DMS 273 treated with DMSO at 0.1 percent for 48 hours (cell line): ENCODE results near the gene SEMG2.

ENCODE experiments used
- DNase-seq: peaks from one replicate; lab custom pipeline; 2025; lab: John Stamatoyannopoulos, UW

The SEMG2 gene

DNA sequence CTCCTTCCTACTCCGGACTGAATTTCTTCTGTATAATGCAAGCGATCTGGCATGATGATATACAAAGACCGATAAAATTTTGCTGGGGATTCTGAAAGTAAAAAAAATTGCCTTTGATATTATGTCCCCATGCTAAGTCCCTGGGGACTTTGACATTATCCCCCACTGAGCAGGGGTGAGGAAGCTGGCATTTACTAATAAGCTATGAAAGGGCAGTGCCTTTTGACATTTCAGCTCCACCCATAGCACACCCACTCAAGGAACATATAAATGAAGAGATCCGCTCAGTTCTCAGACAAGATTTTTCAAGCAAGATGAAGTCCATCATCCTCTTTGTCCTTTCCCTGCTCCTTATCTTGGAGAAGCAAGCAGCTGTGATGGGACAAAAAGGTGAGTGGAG is at the start of gene SEMG2:
Gene SEMG2 (plus strand): TSS at position 298 of the 400 bp plus-strand sequence. CDS start 17 bp downstream, at position 315.
- no peak for DNase-seq

GRCh38 chr20:45173522-45173921 is 47.7 kb upstream of the SEMG2 start:
- DNase-seq = no peak

DNA sequence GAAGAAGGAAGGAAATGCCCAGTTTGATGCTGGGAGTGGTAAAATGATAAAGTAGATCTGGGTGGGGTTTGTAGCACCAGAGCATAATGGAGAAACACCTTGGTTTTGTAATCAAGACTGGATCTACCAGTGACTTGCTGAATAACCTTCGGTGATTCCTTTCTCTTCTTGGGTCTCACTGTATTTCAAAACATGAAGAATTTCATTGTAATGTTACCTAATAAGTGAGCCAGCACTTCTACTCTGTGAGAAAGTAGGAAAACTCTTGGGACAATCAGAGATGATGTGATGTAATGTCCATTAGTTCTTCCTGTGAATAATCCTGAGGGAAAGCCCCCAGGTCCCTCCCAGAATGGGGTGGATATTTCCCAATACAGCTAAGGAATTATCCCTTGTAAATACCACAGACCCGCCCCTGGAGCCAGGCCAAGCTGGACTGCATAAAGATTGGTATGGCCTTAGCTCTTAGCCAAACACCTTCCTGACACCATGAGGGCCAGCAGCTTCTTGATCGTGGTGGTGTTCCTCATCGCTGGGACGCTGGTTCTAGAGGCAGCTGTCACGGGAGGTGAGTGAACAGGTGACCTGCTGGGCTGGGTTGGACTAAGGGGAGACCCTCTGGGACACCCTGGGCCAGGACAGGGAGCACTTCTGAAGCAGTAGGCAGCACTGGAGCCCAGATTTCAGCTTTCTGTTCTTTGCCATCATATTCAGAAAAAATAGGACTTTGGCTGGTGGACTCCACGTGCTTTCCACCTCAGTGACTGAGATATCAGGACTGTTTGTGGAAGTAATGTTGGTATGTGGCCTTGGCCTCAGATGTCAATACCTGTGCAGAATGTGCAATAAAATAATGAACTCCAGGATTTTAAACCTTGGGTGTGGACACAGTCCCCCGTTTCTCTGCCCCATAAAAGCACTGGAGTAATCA is 46.5 kb upstream of the SEMG2 start, which contains the start of gene PI3:
Gene PI3 (plus strand): TSS at position 469 of the 931 bp plus-strand sequence. CDS start 21 bp downstream, at position 490.
- DNase-seq = no peak

- DNase-seq = no peak
Observed at GRCh38 chr20:45176526-45177267, 44.5 kb upstream of the SEMG2 start.

GRCh38 chr20:45179166-45179565 is 42.0 kb upstream of the SEMG2 start:
- DNase-seq = no peak

DNA sequence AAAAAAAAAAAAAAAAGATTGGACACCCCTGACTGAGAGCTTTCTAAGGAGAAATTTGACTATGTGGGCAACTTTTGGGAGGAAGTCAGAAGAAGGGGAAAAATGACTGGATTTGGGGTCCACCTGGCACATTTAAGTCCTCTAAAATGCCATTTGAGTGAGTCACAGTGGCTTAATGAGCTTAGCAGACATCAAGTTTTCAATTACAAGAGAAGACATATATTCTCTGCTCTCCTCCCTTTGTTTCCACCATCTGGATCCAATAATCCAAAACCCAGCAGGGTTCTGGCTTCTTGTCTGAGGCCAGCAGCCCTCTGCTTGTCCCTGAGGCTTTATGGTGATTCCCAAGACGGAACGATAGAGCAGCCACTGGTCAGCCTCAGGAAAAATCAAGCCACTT is 39.5 kb upstream of the SEMG2 start:
- DNase-seq = no peak

DNA sequence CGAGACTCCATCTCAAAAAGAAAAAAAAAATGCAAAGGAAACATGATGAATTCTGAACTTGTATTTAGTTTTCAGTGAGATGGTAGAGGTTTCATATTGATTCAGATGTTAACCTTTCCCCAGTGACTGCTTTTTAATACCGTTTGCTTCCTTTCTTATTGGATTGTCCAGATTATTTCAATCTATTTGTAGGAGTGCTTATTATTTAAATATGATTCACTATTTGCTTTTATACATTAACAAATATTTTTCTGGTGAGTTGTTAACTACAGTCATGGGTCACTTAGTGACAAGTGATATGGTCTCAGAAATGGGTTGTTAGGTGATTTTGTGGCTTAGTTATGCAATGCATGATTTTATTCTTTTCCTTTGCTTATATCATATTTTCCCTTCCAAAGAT is 38.1 kb upstream of the SEMG2 start:
- DNase-seq = no peak

- no peak for DNase-seq
Observed at GRCh38 chr20:45187693-45188092, 33.5 kb upstream of the SEMG2 start.

GRCh38 chr20:45189067-45189609 is 32.0 kb upstream of the SEMG2 start:
- no peak for DNase-seq

DNA sequence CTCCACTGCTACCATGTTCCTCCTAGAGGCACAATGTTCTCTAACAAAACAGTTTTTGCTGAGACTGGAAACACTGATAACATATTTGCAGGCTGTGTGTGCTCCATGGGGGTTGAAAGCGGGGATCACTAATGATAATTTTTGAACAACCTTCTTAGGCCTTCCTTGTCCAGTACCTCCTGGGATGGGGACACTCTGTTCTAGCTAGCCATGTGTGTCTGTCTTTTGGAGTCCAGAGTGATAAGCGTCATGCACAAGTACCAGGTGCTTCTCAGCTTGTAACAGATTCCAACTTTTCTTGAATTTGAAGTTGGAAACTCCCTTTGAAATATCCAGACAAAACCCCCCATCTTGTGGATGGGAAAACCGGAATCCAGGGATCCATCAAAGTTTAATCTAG is 31.3 kb upstream of the SEMG2 start:
- DNase-seq = no peak

DNA sequence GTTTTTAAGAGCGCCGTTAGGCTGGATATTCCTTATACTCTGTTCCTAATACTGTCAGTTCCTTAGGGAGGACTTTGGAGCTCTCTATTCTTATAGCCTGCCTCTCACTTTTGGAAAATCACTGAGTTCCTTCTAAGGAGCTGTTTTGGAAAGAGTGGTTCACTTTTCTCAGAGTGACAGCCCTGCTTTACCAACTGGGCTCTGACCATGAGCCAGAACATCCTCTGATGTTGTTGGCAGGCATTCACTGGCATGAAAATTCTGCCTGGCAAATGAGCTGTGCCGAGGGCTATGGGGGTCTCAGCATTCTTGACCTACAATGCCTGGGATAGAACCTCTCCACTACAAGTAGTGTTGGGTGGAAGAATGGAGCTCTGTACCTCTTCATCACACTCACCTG is 29.2 kb upstream of the SEMG2 start:
- no peak for DNase-seq

GRCh38 chr20:45193331-45193730 is 27.8 kb upstream of the SEMG2 start:
- no peak for DNase-seq

GRCh38 chr20:45206725-45207124 is 14.4 kb upstream of the SEMG2 start, which contains the start of gene SEMG1:
Gene SEMG1 (plus strand): TSS chr20:45207033. CDS start chr20:45207054, 21 bp downstream.
- no peak for DNase-seq

DNA sequence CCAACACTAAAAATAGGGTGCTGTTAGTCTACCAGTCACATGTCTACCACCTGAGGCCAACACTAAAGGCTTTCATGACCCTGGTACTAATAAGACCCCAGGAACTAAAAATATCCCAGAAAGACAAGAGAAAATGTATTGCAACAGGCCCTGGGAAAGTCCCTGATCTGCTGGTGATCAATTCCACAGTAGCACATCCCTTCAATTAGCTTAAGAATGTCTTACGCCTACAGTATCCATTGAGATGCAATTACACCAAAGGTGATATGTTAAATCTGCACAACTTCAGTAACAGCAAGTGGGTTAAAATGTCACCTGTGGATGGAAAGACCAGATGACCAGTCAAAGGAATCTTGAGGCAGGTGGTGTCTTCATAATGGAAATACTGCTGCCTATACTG is 11.2 kb upstream of the SEMG2 start:
- DNase-seq = no peak

GRCh38 chr20:45211569-45212474 is 9.4 kb upstream of the SEMG2 start:
- DNase-seq = no peak

- no peak for DNase-seq
Observed at GRCh38 chr20:45212836-45213235, 8.3 kb upstream of the SEMG2 start.

GRCh38 chr20:45218124-45218523 is 3.0 kb upstream of the SEMG2 start:
- no peak for DNase-seq

DNA sequence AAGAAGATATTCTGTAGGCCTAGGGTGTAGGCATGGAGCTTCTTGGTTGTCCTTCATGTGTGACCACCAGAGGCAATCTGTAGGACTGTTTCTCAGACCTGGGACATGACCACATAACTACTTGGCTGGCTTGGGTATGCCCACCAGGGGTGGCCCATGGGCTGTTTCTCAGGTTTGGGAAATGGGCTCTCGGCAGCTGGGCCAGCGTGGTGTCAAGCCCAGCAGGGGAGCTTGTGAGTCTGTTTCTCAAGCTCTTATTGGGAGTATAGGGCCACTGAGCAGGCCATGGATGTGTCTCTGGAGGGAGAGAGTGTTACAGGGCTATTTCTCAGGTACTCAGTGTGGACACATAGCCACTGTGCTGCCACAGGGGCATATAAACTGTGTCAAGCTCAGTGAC is 2.5 kb upstream of the SEMG2 start:
- no peak for DNase-seq

- no peak for DNase-seq
Observed at GRCh38 chr20:45223136-45223535, 2.0 kb downstream of the SEMG2 start.

- no peak for DNase-seq
Observed at GRCh38 chr20:45226287-45226686, 5.1 kb downstream of the SEMG2 start.

DNA sequence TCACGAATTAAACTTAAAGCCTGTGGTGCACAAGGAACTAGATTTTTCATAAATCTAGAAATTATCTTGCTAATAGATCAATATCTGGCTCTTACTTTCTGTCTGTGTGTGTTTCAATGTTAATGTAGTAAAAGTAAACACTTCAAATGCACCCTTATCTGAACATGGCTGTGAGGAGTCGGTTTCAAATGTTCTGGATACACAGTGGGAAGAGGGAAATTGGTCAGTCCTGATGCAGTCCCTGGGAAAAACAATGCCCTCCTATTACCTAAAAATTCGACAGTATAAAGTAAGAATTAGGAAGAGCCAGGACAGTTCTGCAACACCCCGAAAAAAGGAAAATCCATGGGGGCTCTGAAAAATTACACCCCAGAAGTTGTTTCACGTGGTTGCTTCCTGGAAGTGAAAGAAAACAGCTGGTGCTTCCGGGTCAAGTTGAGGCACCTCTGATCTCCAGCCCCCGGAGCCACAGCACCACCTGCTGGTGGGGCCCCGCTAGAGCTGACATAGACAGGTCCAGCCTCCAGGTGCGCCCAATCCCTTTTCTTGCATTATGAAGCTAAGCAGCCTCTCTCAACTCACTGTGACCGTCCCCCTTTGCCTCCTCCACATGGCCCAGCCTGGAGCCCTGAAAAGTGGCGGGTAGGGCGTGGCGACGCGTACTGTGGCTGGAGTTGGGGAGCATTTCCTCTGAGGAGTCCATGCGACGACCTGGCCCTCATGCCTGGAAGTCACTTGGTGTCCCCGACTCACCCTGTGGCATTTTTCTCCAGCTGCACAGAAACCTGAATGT is 8.3 kb downstream of the SEMG2 start:
- DNase-seq = no peak
